ENCODE results near the gene SMDT1. TPM values are rescaled to one million over a fixed set of nuclear protein-coding genes. Genes with fewer than 3 reads are reported as not detected.

Gene SMDT1
- total and polyA plus RNA-seq, 2 experiments from 2014 or later = 4.9 to 97.9 TPM

GRCh38 chr22:42060489-42060888, 19.0 kb upstream of the SMDT1 start:
- Histone ChIP-seq H3K79me2 (replicated peaks; ENCODE audit: insufficient read depth) (no peaks in the 10 kb centered on the region), H3K27me3 (ENCODE audit: insufficient read depth) (no peaks in the 10 kb centered on the region), H3K36me3 (ENCODE audit: insufficient read depth) (peaks cover 3% of the 10 kb centered on the region; the same call in 1 of the 2 replicates), H3K4me2 (no peak overlapping the region), H3K4me1 (ENCODE audit: insufficient read depth) (peaks cover 6% of the 10 kb centered on the region; the same call in 1 of the 2 replicates), H4K20me1 (replicated peaks; ENCODE audit: insufficient read depth) (no peaks in the 10 kb centered on the region), H3K9me2 (ENCODE audit: insufficient read depth) (peaks cover 5% of the 10 kb centered on the region; the same call in 1 of the 2 replicates), H3F3A (replicated peaks; ENCODE audit: low read depth) (no peaks in the 10 kb centered on the region), H3K27ac (ENCODE audit: low read depth) (no peak overlapping the region), H2AFZ (no peak overlapping the region), H3K4me3 (no peak overlapping the region)
- Mint-ChIP-seq H3K36me3 (ENCODE audit: low read depth) (peaks cover 69% of the 10 kb centered on the region), H3K4me1 (peaks cover 7% of the 10 kb centered on the region), H3K27ac (no peak overlapping the region), H3K9me3 (peaks cover 26% of the 10 kb centered on the region), H3K4me3 (no peak overlapping the region), H3K27me3 (ENCODE audit: insufficient read depth, low read depth, poor library complexity) (peaks cover 5% of the 10 kb centered on the region)
- TF ChIP-seq CTCF (conservative IDR thresholded peaks at IDR 0.05; ENCODE audit: low read depth in 2 of 2) (no peak), CREB1 (CRISPR knock-in tag; IDR thresholded peaks at IDR 0.05; ENCODE audit: low read depth) (no peak), REST (IDR thresholded peaks at IDR 0.05; ENCODE audit: unreplicated experiment) (no peak), NANOG (IDR thresholded peaks at IDR 0.05; ENCODE audit: borderline replicate concordance) (no peak), EZH2 (IDR thresholded peaks at IDR 0.05; ENCODE audit: low read depth, unreplicated experiment) (no peak), ZNF462 (CRISPR knock-in tag; IDR thresholded peaks at IDR 0.05) (no peak), POLR2AphosphoS5 (IDR thresholded peaks at IDR 0.05; ENCODE audit: low read depth) (no peak), JUNB (IDR thresholded peaks at IDR 0.05; ENCODE audit: unreplicated experiment) (no peak), ZNF114 (CRISPR knock-in tag; IDR thresholded peaks at IDR 0.05) (no peak), STAT1 (IDR thresholded peaks at IDR 0.05; ENCODE audit: unreplicated experiment) (no peak), ZNF331 (CRISPR knock-in tag; IDR thresholded peaks at IDR 0.05; ENCODE audit: low read depth) (no peak), ETS1 (IDR thresholded peaks at IDR 0.05) (no peak), EZH2phosphoT487 (IDR thresholded peaks at IDR 0.05; ENCODE audit: unreplicated experiment) (no peak)
- DNase-seq (ENCODE audit: low spot score) = no peak
- ATAC-seq = no peak

Data from GM23338 (cell line).